ENCODE results near the gene CLEC20A. TPM values are rescaled to one million over a fixed set of nuclear protein-coding genes. Genes with fewer than 3 reads are reported as not detected.

Gene CLEC20A
- 0.08 TPM for polyA plus RNA-seq (2013, experiment 1 of 2)
- 0.04 TPM for polyA plus RNA-seq (2013, experiment 2 of 2)

DNA sequence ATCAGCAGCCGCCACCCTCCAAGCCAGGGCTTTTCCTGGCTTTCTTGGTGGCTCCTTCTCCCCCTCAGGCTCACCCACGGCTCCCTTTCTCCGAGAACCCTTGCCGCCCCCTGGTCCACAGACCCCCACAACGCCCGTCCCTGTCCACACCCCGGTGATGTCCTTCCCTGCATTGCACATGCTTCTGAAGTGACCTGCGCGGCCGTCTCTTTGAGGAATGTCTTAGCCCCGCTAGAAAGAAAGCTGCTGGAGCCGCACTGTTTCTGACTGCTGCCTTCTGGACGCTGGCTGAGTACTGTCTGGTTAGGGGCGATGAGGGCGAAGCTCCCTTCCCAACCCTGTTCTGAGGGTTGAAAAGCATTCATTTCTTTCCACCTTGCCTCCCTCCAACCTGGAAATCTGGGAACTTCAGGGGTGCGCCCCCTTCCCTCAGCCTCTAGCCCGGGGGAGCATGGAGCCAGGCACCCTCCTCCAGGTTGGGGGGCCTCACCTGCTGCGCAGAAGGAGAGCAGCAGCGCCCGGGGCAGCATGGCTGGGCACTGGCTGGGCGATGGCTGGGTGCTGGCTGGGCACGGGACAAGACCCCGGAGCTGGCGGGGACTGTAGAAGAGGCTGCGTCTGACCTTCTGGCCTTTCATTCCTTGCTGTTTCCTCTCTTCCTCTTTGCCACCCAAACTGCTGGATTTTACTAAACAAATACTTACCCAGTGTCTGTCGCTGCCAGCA, at the start of gene CLEC20A:
Gene CLEC20A, minus strand, starts transcription at position 555 of the 726 bp plus-strand sequence. Its CDS starts 25 bp downstream, at position 530.
- Histone ChIP-seq H3K4me1 (ENCODE audit: control insufficient read depth, low read depth, low read length) (no peaks in the 10 kb centered on the region), H3K23ac (ENCODE audit: low read length) (no peak within 1 kb of the TSS), H3K36me3 (ENCODE audit: control insufficient read depth, insufficient read depth, low read length) (no peaks in the 10 kb centered on the region), H4K8ac (ENCODE audit: low read depth, low read length) (no peak within 1 kb of the TSS), H3K18ac (ENCODE audit: low read length) (no peak within 1 kb of the TSS), H3K4me2 (ENCODE audit: low read length) (no peak within 1 kb of the TSS), H3K27ac (ENCODE audit: low read depth, low read length) (no peak within 1 kb of the TSS), H3K27me3 (ENCODE audit: insufficient read depth, low read length, poor library complexity) (no peaks in the 10 kb centered on the region), H2BK120ac (ENCODE audit: low read depth, low read length) (no peak within 1 kb of the TSS), H3K56ac (ENCODE audit: low read length) (no peak within 1 kb of the TSS), H2BK15ac (replicated peaks; ENCODE audit: low read depth) (no peak within 1 kb of the TSS), H3K4me3 (ENCODE audit: low read length) (no peak within 1 kb of the TSS), H3K4ac (ENCODE audit: low read depth, low read length) (no peak within 1 kb of the TSS), H2AK5ac (ENCODE audit: low read length) (no peak within 1 kb of the TSS), H2BK5ac (ENCODE audit: low read length) (no peak within 1 kb of the TSS), H4K5ac (ENCODE audit: low read length) (no peak within 1 kb of the TSS), H3K79me1 (ENCODE audit: low read length) (no peaks in the 10 kb centered on the region), H3K9ac (ENCODE audit: low read length) (no peak within 1 kb of the TSS), H3K79me2 (ENCODE audit: control insufficient read depth, insufficient read depth, low read length) (no peaks in the 10 kb centered on the region)
- no peak for DNase-seq
- no CpG with 5 or more reads among the region's 26 CpGs for WGBS (ENCODE audit: extremely low coverage, insufficient coverage, low lambda C conversion rate)

DNA sequence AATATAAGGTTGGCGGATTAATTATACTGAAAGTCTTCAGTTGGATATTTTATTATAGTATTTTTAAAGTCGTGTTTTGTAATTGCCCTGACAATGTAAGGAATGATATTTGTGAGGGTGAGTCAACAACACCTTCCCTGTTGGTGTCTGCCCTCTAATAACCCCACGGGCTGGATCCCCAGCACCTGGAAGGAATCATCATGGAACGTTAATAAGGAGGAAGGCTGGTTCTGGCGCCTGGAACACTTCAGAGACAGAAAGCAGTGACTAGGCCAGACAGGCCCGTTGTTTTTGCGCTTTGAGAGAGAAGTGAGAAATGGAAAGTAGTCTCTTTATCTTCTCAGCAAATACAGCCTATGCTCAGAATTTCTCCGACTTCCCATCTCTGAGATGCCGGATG, 47.8 kb upstream of the CLEC20A start:
- Histone ChIP-seq H3K4me2 (ENCODE audit: low read length) (no peak overlapping the region), H3K4me3 (ENCODE audit: low read length) (no peak overlapping the region), H3K18ac (ENCODE audit: low read length) (no peak overlapping the region), H4K8ac (ENCODE audit: low read depth, low read length) (no peak overlapping the region), H3K23ac (ENCODE audit: low read length) (no peak overlapping the region), H3K4ac (ENCODE audit: low read depth, low read length) (no peak overlapping the region), H3K56ac (ENCODE audit: low read length) (no peak overlapping the region), H3K4me1 (ENCODE audit: control insufficient read depth, low read depth, low read length) (peaks cover 2% of the 10 kb centered on the region), H3K36me3 (ENCODE audit: control insufficient read depth, insufficient read depth, low read length) (peaks cover 1% of the 10 kb centered on the region), H2BK5ac (ENCODE audit: low read length) (no peak overlapping the region), H3K79me2 (ENCODE audit: control insufficient read depth, insufficient read depth, low read length) (no peaks in the 10 kb centered on the region), H3K27me3 (ENCODE audit: insufficient read depth, low read length, poor library complexity) (no peaks in the 10 kb centered on the region), H2BK120ac (ENCODE audit: low read depth, low read length) (no peak overlapping the region), H4K5ac (ENCODE audit: low read length) (no peak overlapping the region), H3K79me1 (ENCODE audit: low read length) (no peaks in the 10 kb centered on the region), H2AK5ac (ENCODE audit: low read length) (no peak overlapping the region), H2BK15ac (replicated peaks; ENCODE audit: low read depth) (no peak overlapping the region), H3K9ac (ENCODE audit: low read length) (no peak overlapping the region), H3K27ac (ENCODE audit: low read depth, low read length) (no peak overlapping the region)
- 100% methylated on average over 2 of the region's 9 CpGs for WGBS (ENCODE audit: extremely low coverage, insufficient coverage, low lambda C conversion rate)
- DNase-seq, result no peak

DNA sequence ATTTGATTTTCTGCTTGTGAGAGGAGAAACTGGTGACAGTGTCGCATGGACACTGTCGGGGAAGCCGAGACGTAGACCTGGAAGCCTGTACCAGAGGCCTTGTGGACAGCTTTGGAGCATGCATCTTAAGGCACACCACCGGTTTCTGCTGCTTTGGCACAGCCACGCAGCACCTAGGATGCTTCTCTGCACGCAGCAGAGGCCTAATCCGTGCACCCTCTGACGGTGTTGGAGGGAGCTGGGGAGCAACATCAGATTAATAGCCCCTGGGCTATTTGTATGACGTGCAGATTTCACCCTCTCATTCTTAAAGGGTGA, 46.5 kb upstream of the CLEC20A start:
- peaks cover 1% of the 10 kb centered on the region for H3K36me3 ChIP-seq (ENCODE audit: control insufficient read depth, insufficient read depth, low read length)
- no CpG with 5 or more reads among the region's 10 CpGs for WGBS (ENCODE audit: extremely low coverage, insufficient coverage, low lambda C conversion rate)

DNA sequence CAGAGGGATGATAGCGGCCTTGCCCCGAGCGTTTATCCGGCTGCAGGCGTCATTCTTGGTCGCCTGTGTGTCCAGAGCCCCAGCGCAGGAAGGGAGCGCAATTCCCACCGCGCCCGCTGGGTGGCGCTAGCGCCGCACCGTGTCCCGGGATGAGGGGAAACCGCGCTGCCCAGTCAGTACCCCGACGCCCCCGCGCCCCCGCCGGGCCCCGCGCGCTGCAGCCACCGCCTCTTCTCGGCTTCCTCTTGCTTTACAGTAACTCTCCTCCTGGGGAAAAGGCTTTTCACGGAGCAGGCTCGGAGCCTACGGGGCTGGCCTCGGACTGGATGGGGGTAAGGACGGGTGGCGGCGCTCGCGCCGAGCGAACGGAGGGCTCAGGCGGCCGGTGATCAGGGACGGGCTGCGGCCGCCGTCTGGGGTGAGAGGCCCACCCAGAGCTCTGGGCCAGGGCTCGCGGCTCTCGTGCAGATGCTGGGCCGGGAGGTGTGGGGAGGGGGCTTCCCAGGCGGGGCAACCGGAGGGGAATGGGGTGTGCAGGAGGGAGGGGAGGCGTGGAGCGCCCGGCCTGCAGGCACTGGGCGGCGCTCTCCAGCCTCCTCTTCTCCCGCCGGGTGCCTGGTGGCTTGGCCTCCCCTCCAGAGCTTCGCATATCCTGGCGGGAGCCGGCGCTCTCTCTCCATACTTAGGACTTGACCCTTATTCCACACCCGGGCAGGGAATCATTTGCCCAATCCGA, 46.0 kb upstream of the CLEC20A start:
- no peak overlapping the region for H2BK15ac ChIP-seq (replicated peaks; ENCODE audit: low read depth)
- H3K4ac ChIP-seq (ENCODE audit: low read depth, low read length), result no peak overlapping the region
- peak overlapping the region; percentile 29 for H3K23ac ChIP-seq (ENCODE audit: low read length)
- peaks cover 1% of the 10 kb centered on the region for H3K36me3 ChIP-seq (ENCODE audit: control insufficient read depth, insufficient read depth, low read length)
- H3K79me1 ChIP-seq (ENCODE audit: low read length), result no peaks in the 10 kb centered on the region
- peak overlapping the region; percentile 96 for H3K56ac ChIP-seq (ENCODE audit: low read length)
- DNase-seq, result peak; percentile 91
- H4K8ac ChIP-seq (ENCODE audit: low read depth, low read length), result no peak overlapping the region
- H3K4me3 ChIP-seq (ENCODE audit: low read length), result peak overlapping the region; percentile 84
- H3K79me2 ChIP-seq (ENCODE audit: control insufficient read depth, insufficient read depth, low read length), result no peaks in the 10 kb centered on the region
- peak overlapping the region; percentile 69 for H3K18ac ChIP-seq (ENCODE audit: low read length)
- peaks cover 2% of the 10 kb centered on the region for H3K4me1 ChIP-seq (ENCODE audit: control insufficient read depth, low read depth, low read length)
- peak overlapping the region; percentile 89 for H3K27ac ChIP-seq (ENCODE audit: low read depth, low read length)
- H3K9ac ChIP-seq (ENCODE audit: low read length), result peak overlapping the region; percentile 92
- peak overlapping the region; percentile 66 for H2BK5ac ChIP-seq (ENCODE audit: low read length)
- no peak overlapping the region for H4K5ac ChIP-seq (ENCODE audit: low read length)
- no peak overlapping the region for H2BK120ac ChIP-seq (ENCODE audit: low read depth, low read length)
- H2AK5ac ChIP-seq (ENCODE audit: low read length), result no peak overlapping the region
- H3K4me2 ChIP-seq (ENCODE audit: low read length), result peak overlapping the region; percentile 95
- H3K27me3 ChIP-seq (ENCODE audit: insufficient read depth, low read length, poor library complexity), result no peaks in the 10 kb centered on the region
- no CpG with 5 or more reads among the region's 66 CpGs for WGBS (ENCODE audit: extremely low coverage, insufficient coverage, low lambda C conversion rate)

More for the DNA sequence above, 46.5 kb upstream of the CLEC20A start:
- Histone ChIP-seq H2BK120ac (ENCODE audit: low read depth, low read length) (no peak overlapping the region), H4K8ac (ENCODE audit: low read depth, low read length) (no peak overlapping the region), H3K79me1 (ENCODE audit: low read length) (no peaks in the 10 kb centered on the region), H3K4me2 (ENCODE audit: low read length) (peak overlapping the region; percentile 95), H3K4me1 (ENCODE audit: control insufficient read depth, low read depth, low read length) (peaks cover 2% of the 10 kb centered on the region), H3K27me3 (ENCODE audit: insufficient read depth, low read length, poor library complexity) (no peaks in the 10 kb centered on the region), H2BK15ac (replicated peaks; ENCODE audit: low read depth) (no peak overlapping the region), H3K56ac (ENCODE audit: low read length) (peak overlapping the region; percentile 86), H2BK5ac (ENCODE audit: low read length) (no peak overlapping the region), H3K18ac (ENCODE audit: low read length) (no peak overlapping the region), H3K9ac (ENCODE audit: low read length) (peak overlapping the region; percentile 92), H3K23ac (ENCODE audit: low read length) (peak overlapping the region; percentile 29), H3K27ac (ENCODE audit: low read depth, low read length) (no peak overlapping the region), H4K5ac (ENCODE audit: low read length) (no peak overlapping the region), H3K79me2 (ENCODE audit: control insufficient read depth, insufficient read depth, low read length) (no peaks in the 10 kb centered on the region), H3K4me3 (ENCODE audit: low read length) (peak overlapping the region; percentile 50), H3K4ac (ENCODE audit: low read depth, low read length) (no peak overlapping the region), H2AK5ac (ENCODE audit: low read length) (no peak overlapping the region)
- no peak for DNase-seq

DNA sequence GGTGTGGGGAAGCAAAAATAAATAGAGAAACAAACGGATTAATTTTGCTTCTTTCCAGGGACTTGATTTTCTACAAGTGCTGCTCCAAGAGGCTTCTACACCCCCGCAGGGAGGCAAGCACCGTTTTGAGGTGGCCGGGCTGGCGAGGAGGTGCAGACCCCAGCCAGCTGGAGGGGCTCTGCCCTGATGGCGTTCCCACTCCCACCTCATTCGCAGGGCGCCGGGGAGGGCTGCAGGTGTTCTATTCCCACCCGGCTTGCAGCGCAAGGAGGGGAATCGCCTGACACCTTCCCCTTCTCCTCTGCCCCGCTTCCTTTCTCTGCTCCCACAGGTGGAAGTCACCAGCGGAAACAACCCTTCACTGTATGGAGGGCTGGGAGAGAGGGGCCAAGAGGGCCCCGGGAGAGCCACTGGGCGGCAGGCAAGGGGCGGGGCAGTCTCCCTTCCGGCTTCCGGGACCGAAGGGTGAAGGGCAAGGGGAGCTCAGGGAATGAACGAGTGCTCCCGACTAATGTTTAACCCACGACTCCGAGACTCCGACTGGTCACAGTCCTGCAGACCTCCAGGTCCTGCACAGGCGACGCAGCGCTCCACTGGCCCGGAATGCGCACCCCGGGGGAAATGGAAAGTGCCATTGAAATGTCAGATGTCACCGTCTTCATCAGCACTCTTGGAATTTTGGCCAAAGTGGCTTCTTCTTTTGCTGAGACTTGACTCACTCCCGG, 45.2 kb upstream of the CLEC20A start:
- Histone ChIP-seq H2BK120ac (ENCODE audit: low read depth, low read length) (no peak overlapping the region), H4K5ac (ENCODE audit: low read length) (no peak overlapping the region), H3K36me3 (ENCODE audit: control insufficient read depth, insufficient read depth, low read length) (peaks cover 1% of the 10 kb centered on the region), H2AK5ac (ENCODE audit: low read length) (no peak overlapping the region), H3K18ac (ENCODE audit: low read length) (peak overlapping the region; percentile 69), H3K9ac (ENCODE audit: low read length) (peak overlapping the region; percentile 88), H3K79me2 (ENCODE audit: control insufficient read depth, insufficient read depth, low read length) (no peaks in the 10 kb centered on the region), H3K23ac (ENCODE audit: low read length) (no peak overlapping the region), H3K79me1 (ENCODE audit: low read length) (no peaks in the 10 kb centered on the region), H4K8ac (ENCODE audit: low read depth, low read length) (peak overlapping the region; percentile 83), H3K4me1 (ENCODE audit: control insufficient read depth, low read depth, low read length) (peaks cover 2% of the 10 kb centered on the region), H2BK5ac (ENCODE audit: low read length) (peak overlapping the region; percentile 66), H3K4me2 (ENCODE audit: low read length) (peak overlapping the region; percentile 95), H3K56ac (ENCODE audit: low read length) (peak overlapping the region; percentile 96), H3K4ac (ENCODE audit: low read depth, low read length) (no peak overlapping the region), H3K27me3 (ENCODE audit: insufficient read depth, low read length, poor library complexity) (no peaks in the 10 kb centered on the region), H3K4me3 (ENCODE audit: low read length) (peak overlapping the region; percentile 78), H3K27ac (ENCODE audit: low read depth, low read length) (peak overlapping the region; percentile 19), H2BK15ac (replicated peaks; ENCODE audit: low read depth) (no peak overlapping the region)
- peak; percentile 61 for DNase-seq
- WGBS (ENCODE audit: extremely low coverage, insufficient coverage, low lambda C conversion rate), result no CpG with 5 or more reads among the region's 33 CpGs
